ENCODE measurements around the gene OR52H1. TPM values are rescaled to one million over a fixed set of nuclear protein-coding genes. Genes with fewer than 3 reads are reported as not detected.
"Not testable (repeated sequence)": the region's sequence is repeated elsewhere in the genome, so short reads cannot be mapped to it uniquely, and the experiment has no call there.

The OR52H1 gene
- polyA plus RNA-seq, 1 experiment = 0.10 TPM

GRCh38 chr11:5591613-5592012 lies 43.3 kb upstream of the OR52H1 start:
- CTCF ChIA-PET = interaction anchor here (1.0 kb wide), 1 partner anchor 93 kb away, joined by 3 read pairs; the partner anchor contains the start of gene TRIM5

GRCh38 chr11:5589906-5590305 lies 41.6 kb upstream of the OR52H1 start:
- H3K27me3 ChIP-seq (ENCODE audit: control insufficient read depth, insufficient read depth, low read length); H3K27ac ChIP-seq (ENCODE audit: low read depth, low read length); DNase-seq (ENCODE audit: low read depth, low spot score); CTCF ChIA-PET; POLR2A ChIA-PET; H3K4me3 ChIP-seq (ENCODE audit: low read depth, low read length); H3K9me3 ChIP-seq (ENCODE audit: control insufficient read depth, insufficient read depth, low read length): not testable (repeated sequence)

More at GRCh38 chr11:5591613-5592012, 43.3 kb upstream of the OR52H1 start:
- TF ChIP-seq CTCF (IDR thresholded peaks at IDR 0.05; ENCODE audit: low read depth, low read length) = no peak
- no peaks in the 10 kb centered on the region for H3K27me3 ChIP-seq (ENCODE audit: control insufficient read depth, insufficient read depth, low read length)
- H3K4me3 ChIP-seq (ENCODE audit: low read depth, low read length) = no peak overlapping the region
- H3K9me3 ChIP-seq (ENCODE audit: control insufficient read depth, insufficient read depth, low read length) = peaks cover 4% of the 10 kb centered on the region; the same call in 1 of the 2 replicates
- POLR2A ChIA-PET = no interaction called here
- H3K27ac ChIP-seq (ENCODE audit: low read depth, low read length) = no peak overlapping the region
- DNase-seq (ENCODE audit: low read depth, low spot score) = no peak

GRCh38 chr11:5584458-5584857 lies 36.1 kb upstream of the OR52H1 start:
- H3K27ac ChIP-seq (ENCODE audit: low read depth, low read length); CTCF ChIA-PET; H3K27me3 ChIP-seq (ENCODE audit: control insufficient read depth, insufficient read depth, low read length); POLR2A ChIA-PET; H3K9me3 ChIP-seq (ENCODE audit: control insufficient read depth, insufficient read depth, low read length); H3K4me3 ChIP-seq (ENCODE audit: low read depth, low read length); DNase-seq (ENCODE audit: low read depth, low spot score): not testable (repeated sequence)

GRCh38 chr11:5581014-5581413 lies 32.7 kb upstream of the OR52H1 start:
- TF ChIP-seq CTCF (IDR thresholded peaks at IDR 0.05; ENCODE audit: low read depth, low read length) = no peak
- H3K27me3 ChIP-seq (ENCODE audit: control insufficient read depth, insufficient read depth, low read length) = peaks cover 6% of the 10 kb centered on the region
- no peaks in the 10 kb centered on the region for H3K9me3 ChIP-seq (ENCODE audit: control insufficient read depth, insufficient read depth, low read length)
- ChIA-PET CTCF (no interaction called here), POLR2A (no interaction called here)
- no peak overlapping the region for H3K4me3 ChIP-seq (ENCODE audit: low read depth, low read length)
- DNase-seq (ENCODE audit: low read depth, low spot score) = no peak
- no peak overlapping the region for H3K27ac ChIP-seq (ENCODE audit: low read depth, low read length)

- H3K9me3 ChIP-seq (ENCODE audit: control insufficient read depth, insufficient read depth, low read length) = no peaks in the 10 kb centered on the region
- no peak for DNase-seq (ENCODE audit: low read depth, low spot score)
- CTCF ChIA-PET = no interaction called here
- no peak within 1 kb of the TSS for H3K27ac ChIP-seq (ENCODE audit: low read depth, low read length)
- no peak for TF ChIP-seq CTCF (IDR thresholded peaks at IDR 0.05; ENCODE audit: low read depth, low read length)
- peaks cover 7% of the 10 kb centered on the region for H3K27me3 ChIP-seq (ENCODE audit: control insufficient read depth, insufficient read depth, low read length)
- POLR2A ChIA-PET = no interaction called here
- no peak within 1 kb of the TSS for H3K4me3 ChIP-seq (ENCODE audit: low read depth, low read length)
These were observed 32.2 kb upstream of the OR52H1 start, which contains the start of gene OR52B6 for GRCh38 chr11:5580577-5580976. Gene OR52B6 (plus strand): TSS chr11:5580877. CDS start chr11:5580877, 0 bp downstream.

- DNase-seq (ENCODE audit: low read depth, low spot score) = no peak
- no peak for TF ChIP-seq CTCF (IDR thresholded peaks at IDR 0.05; ENCODE audit: low read depth, low read length)
- POLR2A ChIA-PET = no interaction called here
These were observed 28.8 kb upstream of the OR52H1 start for GRCh38 chr11:5577101-5577500.

More at GRCh38 chr11:5577101-5577500, 28.8 kb upstream of the OR52H1 start:
- CTCF ChIA-PET = no interaction called here
- Histone ChIP-seq H3K9me3 (ENCODE audit: control insufficient read depth, insufficient read depth, low read length) (no peaks in the 10 kb centered on the region), H3K27ac (ENCODE audit: low read depth, low read length) (no peak overlapping the region), H3K27me3 (ENCODE audit: control insufficient read depth, insufficient read depth, low read length) (peaks cover 7% of the 10 kb centered on the region), H3K4me3 (ENCODE audit: low read depth, low read length) (no peak overlapping the region)
